T-helper 17 cell (primary cell): ENCODE measurements around the gene TRMT2A. TPM values are rescaled to one million over a fixed set of nuclear protein-coding genes. Genes with fewer than 3 reads are reported as not detected.

Experiments used
- ATAC-seq: fragments of 150-1000 bp; cut with Tn5 transposase; 2 replicates; pipeline ENCODE4 v1.10.0; 2021; ENCODE audit warnings: mild to moderate bottlenecking, moderate library complexity
- DNase-seq, 3 donors: peaks; one replicate each; pipeline versions ENCODE4 v3.0.0 to v3.0.0-alpha.2; 2020 to 2021
- H3K9me3 ChIP-seq: one replicate; pipeline ENCODE4 v1.7.0; 2013; ENCODE audit warnings: low read length, mild to moderate bottlenecking; ENCODE audit not compliant: control insufficient read depth, poor library complexity, severe bottlenecking
- H3K27ac Mint-ChIP-seq: one replicate; pipeline ENCODE4 v1.8.0; 2022; ENCODE audit warnings: mild to moderate bottlenecking, moderate library complexity, mixed read lengths
- H3K27me3 Mint-ChIP-seq: one replicate; pipeline ENCODE4 v1.8.0; 2022; ENCODE audit warnings: mixed read lengths
- H3K36me3 Mint-ChIP-seq: one replicate; pipeline ENCODE4 v1.8.0; 2022; ENCODE audit warnings: low read depth, mixed read lengths
- H3K4me1 Mint-ChIP-seq: one replicate; pipeline ENCODE4 v1.8.0; 2022; ENCODE audit warnings: mild to moderate bottlenecking, mixed read lengths
- H3K4me3 Mint-ChIP-seq: one replicate; pipeline ENCODE4 v1.8.0; 2022; ENCODE audit warnings: mild to moderate bottlenecking, moderate library complexity, mixed read lengths
- total RNA-seq, 4 donors: library from RNA in 2 of 4; stranded (reverse) in 2 of 4; gene quantifications; one replicate each; pipeline ENCODE4 v1.2.3 and lab custom pipeline; 2022 to 2026

TRMT2A gene
- total RNA-seq, 2 donors from 2014 or later = 77.1 to 85.5 TPM

DNA sequence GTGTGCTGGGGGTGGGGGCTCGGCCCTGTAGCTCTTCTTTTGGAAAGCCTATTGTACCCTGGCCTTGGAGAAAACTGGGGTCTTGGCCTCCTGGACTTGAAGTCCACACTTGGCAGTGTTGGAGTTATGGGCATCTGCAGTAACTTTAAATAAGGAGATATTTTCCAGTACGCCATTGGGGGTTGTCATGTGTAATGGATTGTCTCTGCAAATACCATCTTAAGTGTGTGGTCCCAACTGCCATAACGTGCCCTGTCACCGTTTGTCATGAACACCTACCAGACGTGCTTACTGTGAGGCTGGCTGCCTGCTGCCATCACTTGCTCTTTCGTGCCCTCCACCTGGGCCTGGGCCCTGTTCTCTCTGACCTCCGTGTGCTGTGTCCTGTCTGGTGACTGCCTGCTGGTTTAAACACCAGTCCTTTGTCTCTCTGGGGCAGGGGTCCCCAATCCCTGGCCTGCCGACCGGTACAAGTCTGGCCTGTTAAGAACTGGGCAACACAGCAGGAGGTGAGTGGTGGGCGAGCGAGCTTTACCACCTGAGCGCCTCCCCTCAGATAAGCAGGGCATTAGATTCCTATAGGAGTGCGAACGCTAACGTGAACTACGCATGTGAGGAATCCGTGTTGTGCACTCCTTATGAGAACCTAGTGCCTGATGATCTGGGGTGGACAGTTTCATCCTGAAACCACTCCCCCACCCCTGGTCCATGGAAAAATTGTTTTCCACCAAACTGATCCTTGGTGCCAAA lies 11.0 kb upstream of the TRMT2A start:
- no peaks in the 10 kb centered on the region for H3K27me3 Mint-ChIP-seq
- no peaks in the 10 kb centered on the region for H3K36me3 Mint-ChIP-seq
- H3K27ac Mint-ChIP-seq = peak overlapping the region; percentile 16

DNA sequence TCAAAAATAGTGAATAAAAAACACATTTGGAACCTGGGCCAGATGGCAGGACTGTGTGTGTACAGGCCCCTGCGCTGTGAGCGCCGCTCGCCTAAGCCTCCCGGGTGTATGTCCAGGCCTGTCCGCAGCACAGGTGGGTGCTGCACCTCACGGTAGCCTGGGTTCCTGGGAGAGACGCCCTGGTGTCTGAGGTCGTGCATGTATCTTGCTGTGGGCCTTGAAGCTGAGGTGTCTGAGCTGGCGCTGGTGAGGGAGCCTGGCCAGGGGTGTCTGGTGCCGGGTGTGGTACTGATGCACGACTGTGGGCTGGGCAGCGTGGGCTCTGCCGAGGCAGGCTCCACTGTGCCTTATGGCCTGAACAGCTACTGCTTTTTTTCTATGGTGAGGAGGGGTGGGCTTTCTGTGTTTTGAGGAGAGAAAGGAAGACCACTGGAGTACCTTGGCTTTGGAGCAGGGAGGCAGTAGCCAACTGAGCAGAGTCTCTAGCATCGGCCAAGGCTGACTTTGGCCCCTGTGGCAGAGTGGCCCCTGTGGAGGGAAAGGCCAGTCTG lies 10.4 kb upstream of the TRMT2A start:
- no peaks in the 10 kb centered on the region for H3K9me3 ChIP-seq
- no peaks in the 10 kb centered on the region for H3K36me3 Mint-ChIP-seq
- H3K27ac Mint-ChIP-seq = no peak overlapping the region
- H3K4me1 Mint-ChIP-seq = peaks cover 5% of the 10 kb centered on the region
- DNase-seq = no peak
- no peak overlapping the region for H3K4me3 Mint-ChIP-seq
- no peaks in the 10 kb centered on the region for H3K27me3 Mint-ChIP-seq
- ATAC-seq = no peak

More for the DNA sequence above, 11.0 kb upstream of the TRMT2A start:
- Mint-ChIP-seq H3K4me1 (peaks cover 5% of the 10 kb centered on the region), H3K4me3 (no peak overlapping the region)
- ATAC-seq (no peak), DNase-seq (no peak)
- no peaks in the 10 kb centered on the region for H3K9me3 ChIP-seq

DNA sequence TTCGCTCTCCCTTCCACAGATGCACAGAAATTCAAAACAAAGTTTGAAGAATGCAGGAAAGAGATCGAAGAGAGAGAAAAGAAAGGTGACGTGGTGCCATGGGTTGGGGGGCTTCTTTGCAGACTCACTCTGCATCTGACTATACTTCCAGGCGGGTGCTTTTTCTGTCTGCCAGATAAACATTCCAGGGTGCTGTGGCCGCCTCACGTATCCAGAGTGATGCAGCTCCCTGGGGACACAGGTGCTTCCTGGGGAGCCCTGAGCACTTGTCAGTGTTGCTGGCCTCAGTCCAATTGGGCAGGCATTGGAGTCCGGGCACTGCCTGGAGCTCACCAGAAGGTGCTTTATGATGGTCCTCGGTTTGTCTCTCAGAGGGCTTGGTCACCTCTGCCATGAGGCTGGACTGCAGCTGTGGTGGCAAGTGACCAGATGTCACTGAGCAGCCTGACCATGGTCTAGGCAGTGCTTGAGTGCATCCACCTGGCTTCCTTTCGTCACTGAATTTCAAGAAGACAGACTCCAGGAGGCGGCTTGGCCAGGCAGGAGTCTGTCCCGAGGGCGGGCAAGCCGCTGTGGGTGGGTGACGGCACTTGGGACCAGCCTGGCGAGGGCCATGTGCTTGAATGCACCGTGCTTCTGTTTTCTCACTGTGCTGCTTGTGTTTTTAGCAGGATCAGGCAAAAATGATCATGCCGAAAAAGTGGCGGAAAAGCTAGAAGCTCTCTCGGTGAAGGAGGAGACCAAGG lies 9.4 kb upstream of the TRMT2A start:
- H3K9me3 ChIP-seq = no peaks in the 10 kb centered on the region
- no peak overlapping the region for H3K4me3 Mint-ChIP-seq
- no peak for DNase-seq
- H3K4me1 Mint-ChIP-seq = peaks cover 5% of the 10 kb centered on the region
- no peak overlapping the region for H3K27ac Mint-ChIP-seq
- no peaks in the 10 kb centered on the region for H3K27me3 Mint-ChIP-seq
- no peaks in the 10 kb centered on the region for H3K36me3 Mint-ChIP-seq
- no peak for ATAC-seq

DNA sequence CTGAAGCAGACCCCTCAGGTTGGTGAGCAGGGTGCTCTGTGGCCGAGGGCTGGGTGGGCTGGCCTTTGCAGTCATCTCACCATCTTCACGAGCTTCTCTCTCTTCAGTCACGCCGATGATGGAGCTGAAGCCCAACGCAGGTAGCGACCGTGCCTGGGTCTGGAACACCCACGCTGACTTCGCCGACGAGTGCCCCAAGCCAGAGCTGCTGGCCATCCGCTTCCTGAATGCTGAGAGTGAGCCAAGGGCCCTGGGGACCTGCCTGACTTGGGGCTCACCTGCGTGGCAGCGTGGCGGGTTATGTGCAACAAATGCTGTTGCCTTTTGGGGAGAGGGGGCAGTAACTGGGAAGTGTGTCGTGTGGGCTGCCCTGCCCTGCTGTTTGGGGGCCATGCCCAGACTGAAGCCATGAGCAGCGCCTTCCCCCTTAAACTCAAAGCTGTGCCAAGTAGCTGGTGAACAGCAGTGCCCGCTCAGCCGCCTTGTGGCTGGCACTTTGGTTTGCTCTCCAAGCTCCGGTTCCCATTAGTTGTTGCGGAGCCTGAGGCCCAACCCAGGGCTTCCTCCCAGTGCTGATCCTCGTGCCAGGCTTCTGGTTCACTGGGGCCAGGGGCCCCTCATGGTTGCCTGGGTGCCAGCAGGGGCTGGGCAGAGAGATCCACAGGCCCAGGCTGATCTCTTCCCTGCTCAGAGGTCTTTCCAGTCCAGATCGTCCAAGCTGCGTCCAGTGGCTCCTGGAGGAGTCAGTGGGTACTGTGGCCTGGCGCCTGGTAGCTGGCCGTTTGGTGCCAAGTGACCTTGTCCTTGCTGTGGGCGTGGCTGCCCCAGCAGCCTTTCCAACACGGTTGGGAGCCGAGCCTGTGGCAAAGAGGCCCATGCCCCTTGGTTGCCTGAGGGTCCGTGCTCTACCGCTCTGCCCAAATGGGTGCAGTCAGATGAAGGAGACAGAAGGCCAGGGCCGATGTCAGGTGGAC lies 8.5 kb upstream of the TRMT2A start:
- DNase-seq (no peak), ATAC-seq (no peak)
- Mint-ChIP-seq H3K27me3 (no peaks in the 10 kb centered on the region), H3K4me3 (no peak overlapping the region), H3K36me3 (no peaks in the 10 kb centered on the region), H3K4me1 (peaks cover 5% of the 10 kb centered on the region), H3K27ac (no peak overlapping the region)
- no peaks in the 10 kb centered on the region for H3K9me3 ChIP-seq

DNA sequence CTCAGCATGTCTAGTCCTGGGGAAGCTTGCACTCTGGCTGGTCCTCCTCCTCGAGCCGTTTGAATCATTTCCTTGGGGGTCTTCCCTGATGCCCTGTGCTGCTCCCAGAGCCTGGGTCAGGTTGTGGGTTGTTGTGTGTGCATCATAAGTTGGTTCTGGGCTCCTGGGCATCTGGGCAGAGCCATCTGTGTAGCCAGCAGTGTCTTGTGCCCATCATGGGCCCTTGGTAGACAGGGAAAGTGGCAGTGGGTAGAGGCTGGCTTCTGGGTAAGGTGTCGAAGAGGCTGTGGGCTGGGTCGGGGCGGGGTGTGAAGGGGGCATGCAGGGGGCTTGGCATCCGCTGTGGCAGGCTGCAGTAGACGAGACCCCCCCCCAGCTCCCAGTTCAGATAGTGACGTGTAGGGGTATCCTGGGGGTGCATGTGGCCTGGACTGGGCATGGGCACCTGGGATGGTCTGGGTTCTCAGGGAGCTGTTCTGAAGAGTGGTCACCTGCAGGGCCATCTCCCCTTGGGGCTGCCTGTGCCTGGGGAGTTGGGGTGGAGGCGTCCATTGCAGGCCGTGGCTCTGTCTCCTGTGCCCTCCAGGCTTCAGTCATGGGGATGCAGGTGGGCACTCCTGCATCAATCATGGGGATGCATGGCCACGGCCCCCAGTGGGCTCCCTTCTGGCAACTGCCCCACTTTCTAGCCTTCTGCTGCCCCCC lies 7.2 kb upstream of the TRMT2A start:
- H3K9me3 ChIP-seq = no peaks in the 10 kb centered on the region
- H3K4me1 Mint-ChIP-seq = peaks cover 5% of the 10 kb centered on the region
- no peaks in the 10 kb centered on the region for H3K36me3 Mint-ChIP-seq
- H3K4me3 Mint-ChIP-seq = no peak overlapping the region
- peak overlapping the region; percentile 71 for H3K27ac Mint-ChIP-seq
- ATAC-seq = no peak
- H3K27me3 Mint-ChIP-seq = no peaks in the 10 kb centered on the region
- no peak for DNase-seq

DNA sequence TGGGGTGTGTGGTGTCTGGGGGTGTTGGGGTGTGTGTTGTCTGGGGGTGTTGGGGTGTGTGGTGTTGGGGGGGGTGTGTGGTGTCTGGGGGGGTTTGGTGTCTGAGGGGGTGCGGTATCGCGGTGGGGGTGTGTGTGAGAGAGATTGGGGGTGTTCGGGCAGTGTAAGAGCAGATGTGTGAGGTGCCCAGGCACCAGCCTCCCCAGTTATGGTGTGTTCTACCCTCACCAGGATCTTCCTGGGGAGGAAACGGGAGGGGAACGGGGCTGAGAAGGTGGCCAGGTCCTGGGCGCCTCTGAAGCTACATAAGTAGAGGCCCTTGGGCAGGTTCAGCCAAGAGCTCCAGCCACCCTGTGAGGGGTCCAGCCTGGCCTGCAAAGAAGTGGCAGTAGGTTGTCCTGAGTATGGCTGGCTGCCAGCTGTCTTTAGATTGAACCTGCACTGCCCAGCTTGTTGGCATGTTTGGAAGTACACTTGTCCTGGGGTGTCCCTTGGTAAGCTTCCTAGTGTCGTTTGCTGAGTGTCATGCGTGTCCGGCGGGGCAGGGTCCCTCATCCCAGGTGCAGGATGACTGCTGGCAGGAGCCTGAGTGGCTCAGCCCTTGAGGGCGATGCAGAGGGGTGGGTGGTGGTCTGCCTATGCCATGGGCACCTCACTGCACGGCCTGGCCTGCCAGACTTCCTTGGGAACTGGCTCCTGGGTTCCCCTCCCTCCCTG lies 6.5 kb upstream of the TRMT2A start:
- no peaks in the 10 kb centered on the region for H3K27me3 Mint-ChIP-seq
- H3K27ac Mint-ChIP-seq = peak overlapping the region; percentile 71
- no peak for DNase-seq
- H3K9me3 ChIP-seq = no peaks in the 10 kb centered on the region
- H3K4me1 Mint-ChIP-seq = peaks cover 8% of the 10 kb centered on the region
- no peak overlapping the region for H3K4me3 Mint-ChIP-seq
- H3K36me3 Mint-ChIP-seq = no peaks in the 10 kb centered on the region
- no peak for ATAC-seq

DNA sequence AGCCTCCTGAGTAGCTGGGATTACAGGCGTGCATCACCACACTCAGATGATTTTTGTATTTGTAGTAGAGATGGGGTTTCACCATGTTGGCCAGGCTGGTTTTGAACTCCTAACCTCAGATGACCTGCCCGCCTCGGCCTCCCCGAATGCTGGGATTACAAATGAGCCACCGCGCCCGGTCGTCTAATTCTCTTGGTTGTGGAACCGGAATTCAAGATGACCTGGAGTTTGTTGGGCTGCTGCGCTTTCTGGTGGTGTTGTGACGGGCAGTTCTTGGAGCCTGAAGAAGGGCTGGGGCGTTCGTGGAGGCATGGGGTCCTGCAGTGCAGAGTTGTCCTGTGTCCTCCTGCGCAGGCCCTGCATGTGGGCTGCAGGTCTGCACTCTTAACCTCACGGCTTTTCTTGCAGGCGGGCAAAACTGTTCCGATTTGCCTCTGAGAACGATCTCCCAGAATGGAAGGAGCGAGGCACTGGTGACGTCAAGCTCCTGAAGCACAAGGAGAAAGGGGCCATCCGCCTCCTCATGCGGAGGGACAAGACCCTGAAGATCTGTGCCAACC lies 4.9 kb upstream of the TRMT2A start:
- Mint-ChIP-seq H3K36me3 (no peaks in the 10 kb centered on the region), H3K4me3 (peak overlapping the region; percentile 45), H3K27ac (peak overlapping the region; percentile 81), H3K4me1 (peaks cover 13% of the 10 kb centered on the region), H3K27me3 (no peaks in the 10 kb centered on the region)
- ATAC-seq (no peak), DNase-seq (no peak)
- H3K9me3 ChIP-seq = no peaks in the 10 kb centered on the region

DNA sequence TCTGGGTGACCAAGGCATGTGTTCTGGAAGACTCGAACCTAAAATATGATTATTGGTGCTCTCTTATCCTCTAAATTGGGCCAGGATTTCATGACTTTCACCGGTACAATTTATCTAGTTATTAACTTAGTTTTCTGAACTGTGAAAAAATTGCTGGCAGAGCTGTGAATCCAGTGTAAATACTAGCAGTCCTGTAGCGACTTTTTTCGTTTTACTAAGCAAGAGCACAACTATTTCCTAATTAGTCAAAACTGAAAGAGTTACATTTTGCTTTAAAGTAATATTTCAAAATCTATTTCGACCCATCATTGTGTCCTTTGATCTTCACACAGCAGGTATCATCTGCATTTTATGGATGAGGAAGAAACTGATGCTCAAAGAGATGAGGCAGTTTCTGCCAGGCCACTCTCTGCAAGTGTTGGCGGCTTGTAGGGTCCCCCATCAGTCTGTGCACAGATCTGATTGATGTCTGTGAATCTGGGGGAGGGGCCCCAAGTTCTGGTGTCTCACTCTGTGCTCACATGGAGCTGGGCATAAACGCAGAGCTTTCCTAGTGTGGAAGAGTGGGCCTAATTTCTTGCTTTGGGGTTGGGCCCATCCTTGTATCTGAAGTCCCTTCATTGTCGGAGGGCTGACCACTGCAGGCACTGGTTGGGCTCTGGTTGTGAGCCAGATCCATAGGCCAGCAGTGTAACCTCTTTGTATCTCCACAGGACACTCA lies 1.4 kb upstream of the TRMT2A start:
- no peaks in the 10 kb centered on the region for H3K9me3 ChIP-seq
- ATAC-seq (no peak), DNase-seq (no peak)
- Mint-ChIP-seq H3K27me3 (no peaks in the 10 kb centered on the region), H3K4me1 (peaks cover 16% of the 10 kb centered on the region), H3K36me3 (peaks cover 2% of the 10 kb centered on the region), H3K27ac (peak overlapping the region; percentile 79), H3K4me3 (peak overlapping the region; percentile 92)

DNA sequence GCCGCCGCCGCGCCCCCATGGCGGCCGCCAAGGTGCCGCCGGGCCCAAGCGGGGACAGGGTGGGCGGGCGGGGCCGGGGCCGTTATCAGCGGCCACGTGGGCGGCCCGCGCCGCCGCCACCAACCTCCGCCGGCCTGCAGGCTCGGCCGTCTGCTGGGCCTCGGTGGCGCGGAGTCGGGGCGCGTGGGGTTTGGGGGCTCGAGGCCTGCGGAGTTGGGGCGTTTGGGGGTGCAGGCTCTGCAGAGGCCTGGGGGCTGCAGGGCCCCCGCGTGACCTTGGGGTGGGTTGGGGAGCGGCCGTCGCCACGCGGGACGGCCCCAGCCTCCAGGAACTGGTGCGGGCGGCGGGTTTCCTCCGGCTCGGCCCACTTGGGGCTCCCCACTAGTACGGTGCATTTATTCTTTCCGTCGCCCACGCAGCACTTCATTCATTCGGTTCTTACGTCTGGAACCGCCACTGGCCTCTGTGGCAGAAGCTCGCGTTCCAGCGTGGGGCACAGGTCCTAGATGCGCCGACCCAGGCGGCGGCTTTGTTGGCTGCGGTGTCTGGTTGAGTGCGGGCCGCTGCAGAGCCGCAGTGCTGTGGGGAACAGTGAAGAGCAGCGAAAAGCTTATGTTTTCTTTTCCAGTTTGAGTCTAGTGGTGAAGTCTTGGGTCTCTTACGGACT lies 740 bp upstream of the TRMT2A start:
- ATAC-seq (peak; percentile 30), DNase-seq (peak; percentile 39 to 47 (median 40))
- H3K9me3 ChIP-seq = no peaks in the 10 kb centered on the region
- Mint-ChIP-seq H3K27me3 (no peaks in the 10 kb centered on the region), H3K4me1 (peaks cover 16% of the 10 kb centered on the region), H3K36me3 (peaks cover 2% of the 10 kb centered on the region), H3K4me3 (peak overlapping the region; percentile 92), H3K27ac (peak overlapping the region; percentile 79)

DNA sequence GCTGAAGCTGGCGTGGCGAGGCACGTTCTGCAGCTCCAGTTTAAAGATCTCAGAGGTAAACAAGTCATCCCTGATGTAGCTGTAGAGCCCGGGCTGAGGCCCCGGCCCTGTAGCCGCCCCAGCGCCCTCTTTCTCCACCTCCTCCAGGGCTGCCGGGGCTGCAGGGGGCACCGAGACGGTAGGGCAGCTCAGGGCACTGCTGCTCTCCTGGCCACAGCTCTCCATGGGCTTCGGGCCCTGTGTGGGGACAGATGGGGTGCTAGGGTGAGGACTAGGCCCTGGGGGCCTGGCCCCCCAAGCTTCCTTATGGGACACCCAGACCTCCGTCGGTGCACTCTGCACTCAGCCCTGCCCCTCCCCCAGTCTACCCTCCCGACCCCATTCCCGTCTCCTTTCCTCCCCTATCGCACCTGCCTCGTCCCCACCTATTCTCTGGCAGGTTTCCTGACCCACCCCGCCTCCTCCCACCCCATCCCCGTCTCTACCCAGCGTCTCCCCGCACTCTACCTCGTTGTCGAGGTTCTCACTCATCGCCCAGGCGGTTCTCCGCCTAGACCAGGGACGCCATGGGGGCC lies 563 bp downstream of the TRMT2A start:
- Mint-ChIP-seq H3K27me3 (no peaks in the 10 kb centered on the region), H3K4me3 (peak overlapping the region; percentile 92), H3K27ac (peak overlapping the region; percentile 79), H3K4me1 (peaks cover 20% of the 10 kb centered on the region), H3K36me3 (peaks cover 2% of the 10 kb centered on the region)
- DNase-seq (no peak), ATAC-seq (no peak)
- H3K9me3 ChIP-seq = no peaks in the 10 kb centered on the region
